Astrocyte (in vitro differentiated cells and primary cell): Measurements from ENCODE around the gene ARID3C.

Experiments
- CTCF ChIP-seq: IDR thresholded peaks from 2 replicates; pipeline ENCODE4 v1.5.1; 2011; ENCODE audit warnings: low read depth, mild to moderate bottlenecking, inconsistent platforms, low read length, moderate library complexity; ENCODE audit not compliant: insufficient read depth
- EZH2 ChIP-seq: IDR thresholded peaks from 2 replicates; pipeline ENCODE4 v1.6.1; 2012; ENCODE audit warnings: mild to moderate bottlenecking, low read length, inconsistent platforms; ENCODE audit not compliant: insufficient read depth

- TF ChIP-seq CTCF (no peak), EZH2 (no peak)
These were observed 36.2 kb upstream of the ARID3C start for GRCh38 chr9:34665067-34665380.
